SH-SY5Y (cell line): ENCODE data around the gene HAUS3.

ENCODE experiments used
- GATA2 ChIP-seq: IDR thresholded peaks from 2 replicates; pipeline ENCODE4 v1.6.1; 2011; ENCODE audit warnings: mild to moderate bottlenecking, low read depth, low read length
- GATA3 ChIP-seq: IDR thresholded peaks from 2 replicates; pipeline ENCODE4 v1.6.1; 2011; ENCODE audit warnings: low read depth, mild to moderate bottlenecking, low read length, moderate library complexity

GRCh38 chr4:2288051-2288541, 46.2 kb upstream of the HAUS3 start:
- no peak for TF ChIP-seq GATA2
- TF ChIP-seq GATA3, result no peak
